Adrenal gland (tissue), 12 donors: Measurements from ENCODE around the gene TMOD4. TPM values are rescaled to one million over a fixed set of nuclear protein-coding genes. Genes with fewer than 3 reads are reported as not detected.
"Not testable (repeated sequence)": the region's sequence is repeated elsewhere in the genome, so short reads cannot be mapped to it uniquely, and the experiment has no call there.

Experiments used
- DNase-seq, 7 donors: peaks; one replicate each; pipeline ENCODE4 v3.0.0-alpha.2; 2019 to 2020
- H3K27ac ChIP-seq, 5 donors: fragments of 200-600 bp; sonication (generic) in 4 of 5; 1 replicate in 3 of 5; 2 replicates in 2 of 5; pipeline versions ENCODE4 v1.5.1 to v1.8.0; 2016 to 2020; ENCODE audit warnings: mild to moderate bottlenecking in 1 of 5
- H3K27me3 ChIP-seq: fragments of 200-600 bp; 2 replicates; pipeline ENCODE4 v1.8.0; 2021
- H3K36me3 ChIP-seq, 2 donors: fragments of 200-600 bp; replicated peaks in 1 of 2; 1 replicate in 1 of 2; 2 replicates in 1 of 2; pipeline versions ENCODE4 v1.5.1 to v1.8.0; 2018 to 2022
- H3K4me1 ChIP-seq, 2 donors: fragments of 200-600 bp; replicated peaks in 1 of 2; 1 replicate in 1 of 2; 2 replicates in 1 of 2; pipeline versions ENCODE4 v1.5.1 to v1.8.0; 2018 to 2021
- H3K4me3 ChIP-seq, 4 donors: fragments of 200-600 bp; sonication (generic) in 3 of 4; one replicate each; pipeline ENCODE4 v1.5.1; 2016 to 2018
- H3K9me3 ChIP-seq, 3 donors: fragments of 200-600 bp; sonication (generic) in 1 of 3; replicated peaks in 1 of 3; 1 replicate in 2 of 3; 2 replicates in 1 of 3; pipeline versions ENCODE4 v1.5.1 to v1.8.0; 2016 to 2021
- POLR2A ChIP-seq, 2 donors: fragments of 450-650 bp; IDR thresholded peaks; one replicate each; pipeline ENCODE4 v1.6.1; 2017; ENCODE audit warnings: antibody characterized with exemption in 2 of 2, mild to moderate bottlenecking in 2 of 2, moderate library complexity in 1 of 2
- WGBS, 4 donors: extraction: QIAGEN DNeasy Blood & Tissue Kit in 2 of 4; methylation state at CpG; one replicate each; pipeline versions ENCODE4 v1.1.5 to v1.1.7; 2013 to 2017; 5-methylcytosine and 5-hydroxymethylcytosine counted together
- intact Hi-C, 2 donors: fragments of 100-400 bp; cut with DNase I; formaldehyde crosslinking; loops; one replicate each; pipeline versions ENCODE4 v1.14.1 to v1.15.0; 2022 to 2023
- polyA plus RNA-seq, 3 donors: library from polyadenylated mRNA; stranded (reverse); fragments of 200-250 nt in 2 of 3; fragments of 350-450 nt in 1 of 3; fragmentation: Illumina TruSeq in 1 of 3; extraction: RNeasy Lipid Tissue Mini Kit (QIAGEN cat#74804) in 1 of 3; gene quantifications; one replicate each; pipeline ENCODE4 v1.2.3, GENCODE V29; 2013 to 2014
- total RNA-seq, 9 donors: library from RNA; depleted of rRNA in 4 of 9; stranded (reverse); fragments of >200 nt in 4 of 9; fragments of 120-200 nt in 1 of 9; fragmentation: NEBNext Ultra II Directional in 1 of 9; extraction: Animal tissue kit (Norgen Biotek cat#: 25700) in 1 of 9; gene quantifications; one replicate each; pipeline versions ENCODE4 v1.1.0 to v1.2.4, GENCODE V29; 2013 to 2023
- TF ChIP-seq, protein P1 (sequence below), 6 experiments: fragments of 450-650 bp in 4 of 6; fragments of 200-600 bp in 2 of 6; sonication (generic) in 1 of 6; IDR thresholded peaks; 1 replicate in 5 of 6; 2 replicates in 1 of 6; pipeline versions ENCODE4 v1.5.1 to v1.8.0; 2016 to 2021; ENCODE audit warnings: antibody characterized with exemption in 6 of 6, mild to moderate bottlenecking in 2 of 6, moderate library complexity in 1 of 6
- donor health status: healthy with polysubstance abuse.
- donor health status: Bipolar disorder and iron deficiency.
- donor health status: DM: yes; HTN: yes; CAD: no.
- donor health status: DM: no; HTN: no; CAD: no.
- donor health status: DM: no; HTN: no; CAD: no.
- donor health status: DM: yes; HTN: yes; CAD: no.

TMOD4 gene
- total and polyA plus RNA-seq, 12 donors, result 0.28 to 1.2 (median 0.84) TPM; not detected in 7

DNA sequence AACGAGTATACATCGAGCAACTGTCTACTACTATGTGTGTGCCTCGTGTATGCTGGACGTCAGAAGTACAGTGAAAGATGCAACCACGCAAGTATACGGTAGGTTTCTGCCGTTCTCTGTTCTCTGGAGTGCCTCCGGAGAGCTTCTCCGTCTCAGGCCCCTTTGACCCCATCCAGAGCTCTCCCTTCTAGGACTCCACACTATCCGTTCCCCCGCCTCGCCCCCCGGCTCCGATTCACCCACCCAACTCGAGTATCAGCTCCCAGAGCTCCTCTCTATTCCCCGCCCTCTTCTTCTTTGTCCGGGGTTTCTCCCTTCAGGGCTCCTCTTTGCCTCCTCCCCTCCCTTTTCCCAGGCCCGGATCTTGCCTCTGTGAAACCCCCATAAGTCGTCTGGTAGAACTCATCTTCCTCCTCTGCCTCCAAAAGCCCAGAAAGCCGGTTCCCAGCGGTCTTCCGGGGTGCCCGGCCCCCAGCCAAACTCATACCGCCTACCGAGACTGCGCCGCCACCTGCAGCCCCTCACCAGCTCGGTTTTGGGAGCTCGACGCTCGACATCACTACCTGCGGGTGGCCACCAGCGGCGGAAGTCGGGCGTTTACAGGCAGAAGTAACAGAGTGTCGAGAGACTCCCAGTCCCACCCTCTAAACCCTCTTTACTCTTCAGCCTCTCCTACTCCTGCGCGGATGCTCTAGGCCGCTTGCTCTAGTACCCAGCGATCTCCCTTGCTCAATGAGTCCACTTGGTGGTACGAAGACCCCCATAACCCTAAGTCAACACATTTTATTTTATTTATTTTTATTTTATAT is 14.1 kb upstream of the TMOD4 start, which contains the start of gene VPS72:
Gene VPS72, minus strand, starts transcription at position 561 of the 809 bp plus-strand sequence. Its CDS starts 76 bp downstream, at position 485.
- intact Hi-C loops, result no loop called here
- Histone ChIP-seq H3K4me1 (peaks cover 9 to 18% of the 10 kb centered on the region in 2 donors), H3K27me3 (no peaks in the 10 kb centered on the region), H3K9me3 (no peaks in the 10 kb centered on the region), H3K4me3 (peak within 1 kb of the TSS; percentile 17 to 74 (median 55)), H3K36me3 (peaks cover 0 to 12% of the 10 kb centered on the region in 2 donors), H3K27ac (peak within 1 kb of the TSS in 4 of 5 donors; percentile 36 to 77 (median 62))
- TF ChIP-seq POLR2A (IDR thresholded peaks at IDR 0.05), result peak; percentile 46 to 59
- TF ChIP-seq, protein P1, sequence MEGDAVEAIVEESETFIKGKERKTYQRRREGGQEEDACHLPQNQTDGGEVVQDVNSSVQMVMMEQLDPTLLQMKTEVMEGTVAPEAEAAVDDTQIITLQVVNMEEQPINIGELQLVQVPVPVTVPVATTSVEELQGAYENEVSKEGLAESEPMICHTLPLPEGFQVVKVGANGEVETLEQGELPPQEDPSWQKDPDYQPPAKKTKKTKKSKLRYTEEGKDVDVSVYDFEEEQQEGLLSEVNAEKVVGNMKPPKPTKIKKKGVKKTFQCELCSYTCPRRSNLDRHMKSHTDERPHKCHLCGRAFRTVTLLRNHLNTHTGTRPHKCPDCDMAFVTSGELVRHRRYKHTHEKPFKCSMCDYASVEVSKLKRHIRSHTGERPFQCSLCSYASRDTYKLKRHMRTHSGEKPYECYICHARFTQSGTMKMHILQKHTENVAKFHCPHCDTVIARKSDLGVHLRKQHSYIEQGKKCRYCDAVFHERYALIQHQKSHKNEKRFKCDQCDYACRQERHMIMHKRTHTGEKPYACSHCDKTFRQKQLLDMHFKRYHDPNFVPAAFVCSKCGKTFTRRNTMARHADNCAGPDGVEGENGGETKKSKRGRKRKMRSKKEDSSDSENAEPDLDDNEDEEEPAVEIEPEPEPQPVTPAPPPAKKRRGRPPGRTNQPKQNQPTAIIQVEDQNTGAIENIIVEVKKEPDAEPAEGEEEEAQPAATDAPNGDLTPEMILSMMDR (IDR thresholded peaks at IDR 0.05), result peak in 5 of 6 experiments; percentile 20 to 57 (median 44)
- peak; percentile 80 to 91 (median 84) for DNase-seq
- WGBS, 4 donors, result 0 to 1% (median 1%) methylated on average over 36 to 42 of the region's 42 CpGs

DNA sequence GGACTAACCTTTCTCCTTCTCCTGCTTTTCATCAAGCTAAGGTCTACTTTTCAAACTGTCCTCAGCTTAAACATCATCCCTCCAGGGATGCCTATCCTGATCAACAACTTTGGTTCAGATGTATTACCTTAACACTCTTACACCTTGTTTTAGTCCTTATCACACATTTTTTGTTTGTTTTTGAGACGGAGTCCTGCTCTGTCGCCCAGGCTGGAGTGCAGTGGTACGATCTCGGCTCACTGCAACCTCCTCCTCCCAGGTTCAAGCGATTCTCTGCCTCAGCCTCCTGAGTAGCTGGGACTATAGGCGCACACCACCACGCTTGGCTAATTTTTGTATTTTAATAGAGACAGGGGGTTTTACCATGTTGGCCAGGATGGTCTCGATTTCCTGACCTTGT is 12.9 kb upstream of the TMOD4 start:
- WGBS, 4 donors, result 71 to 75% (median 74%) methylated on average over 8 of the region's 8 CpGs
- H3K27ac ChIP-seq, H3K27me3 ChIP-seq, DNase-seq, intact Hi-C loops, H3K9me3 ChIP-seq: not testable (repeated sequence)
- peaks cover 0 to 23% of the 10 kb centered on the region in 2 donors for H3K36me3 ChIP-seq
- H3K4me1 ChIP-seq, result peaks cover 9 to 18% of the 10 kb centered on the region in 2 donors
- peak overlapping the region in 1 of 4 donors; percentile 74 for H3K4me3 ChIP-seq

DNA sequence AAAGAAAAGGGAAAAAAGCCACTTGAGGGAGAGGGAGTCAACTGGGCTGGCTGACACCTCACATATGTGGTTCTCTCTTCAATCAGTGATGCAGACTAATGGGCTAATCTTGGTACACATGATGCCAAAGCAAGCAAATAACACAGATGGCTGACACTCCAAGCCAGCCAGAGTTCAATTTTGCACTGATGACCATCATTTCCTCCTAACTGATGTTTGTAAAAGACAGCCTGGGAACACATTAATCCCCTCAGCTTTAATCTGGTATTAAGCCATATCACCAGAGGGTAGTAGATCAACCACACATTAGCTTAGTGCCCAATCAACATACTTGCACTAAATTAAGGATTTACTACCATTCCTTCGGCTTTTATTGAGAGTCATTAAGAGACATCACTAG is 11.4 kb upstream of the TMOD4 start:
- Histone ChIP-seq H3K9me3 (no peaks in the 10 kb centered on the region), H3K4me3 (no peak overlapping the region), H3K36me3 (peaks cover 0 to 37% of the 10 kb centered on the region in 2 donors), H3K27me3 (no peaks in the 10 kb centered on the region), H3K27ac (no peak overlapping the region), H3K4me1 (peaks cover 9 to 18% of the 10 kb centered on the region in 2 donors)
- TF ChIP-seq, protein P1 (IDR thresholded peaks at IDR 0.05), result no peak
- no peak for TF ChIP-seq POLR2A (IDR thresholded peaks at IDR 0.05)
- 79 to 94% (median 86%) methylated on average over 1 of the region's 1 CpG for WGBS, 4 donors
- no peak for DNase-seq
- intact Hi-C loops, result no loop called here

DNA sequence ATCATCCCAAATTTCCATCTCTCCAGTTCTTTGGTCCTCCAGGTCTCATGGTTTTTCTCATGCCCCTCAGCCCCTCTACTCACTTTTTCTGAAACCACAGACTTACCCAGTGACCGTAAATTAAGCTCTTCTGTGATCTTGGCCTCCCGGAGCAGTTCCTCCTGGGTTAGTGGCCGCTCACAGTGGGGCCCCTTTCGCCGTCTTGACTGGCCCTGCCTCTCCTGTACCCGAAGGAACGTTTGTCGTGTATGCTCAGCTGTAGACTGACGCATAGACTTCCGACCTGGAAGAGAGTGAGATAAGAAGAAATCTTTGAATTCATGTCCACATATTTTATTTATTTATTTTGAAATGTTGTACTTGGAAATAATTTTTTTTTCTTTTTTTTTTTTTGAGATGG is 8.4 kb upstream of the TMOD4 start:
- Histone ChIP-seq H3K36me3 (peaks cover 0 to 67% of the 10 kb centered on the region in 2 donors), H3K27me3 (no peaks in the 10 kb centered on the region), H3K9me3 (no peaks in the 10 kb centered on the region), H3K27ac (no peak overlapping the region), H3K4me3 (no peak overlapping the region), H3K4me1 (peaks cover 8 to 13% of the 10 kb centered on the region in 2 donors)
- no peak for DNase-seq
- no peak for TF ChIP-seq POLR2A (IDR thresholded peaks at IDR 0.05)
- TF ChIP-seq, protein P1 (IDR thresholded peaks at IDR 0.05), result no peak
- intact Hi-C loops, result no loop called here
- 89 to 93% (median 92%) methylated on average over 10 of the region's 10 CpGs for WGBS, 4 donors
